PC-3 (cell line): Measurements from ENCODE around the gene WEE1. TPM values are rescaled to one million over a fixed set of nuclear protein-coding genes. Genes with fewer than 3 reads are reported as not detected.
A peak's percentile ranks its signal among the peaks of the same experiment; 100 is the strongest.

Experiments used
- ATAC-seq: fragments of 200-7000 bp; cut with Tn5 transposase; 2 replicates; pipeline ENCODE4 v1.9.1; 2020; ENCODE audit warnings: mild to moderate bottlenecking, moderate library complexity
- BruUV-seq: library from RNA; stranded (reverse); fragments of 400-500 nt; replicated peaks from 2 replicates; lab custom pipeline; 2021; lab: Mats Ljungman, UMichigan
- CTCF ChIA-PET: fragments of 300-600 bp; sonication (Branson Sonifier 250); formaldehyde crosslinking; loops from one replicate; lab custom pipeline; 2022; ENCODE audit warnings: antibody characterized with exemption; lab: Charles Lee
- POLR2A ChIA-PET: fragments of 300-600 bp; sonication (Branson Sonifier 250); formaldehyde crosslinking; loops from one replicate; lab custom pipeline; 2022; ENCODE audit warnings: antibody characterized with exemption; ENCODE audit not compliant: unreplicated experiment; lab: Charles Lee
- DNase-seq: peaks from one replicate; pipeline ENCODE4 v3.0.0-alpha.2; 2015
- H2AFZ ChIP-seq: fragments of 300-600 bp; sonication (generic); 2 replicates; pipeline ENCODE4 v1.6.0; 2016; ENCODE audit warnings: antibody characterized with exemption, low read length
- H3F3A ChIP-seq: fragments of 300-600 bp; sonication (generic); one replicate; pipeline ENCODE4 v1.6.0; 2017; ENCODE audit warnings: antibody characterized with exemption, low read length, control low read depth, mild to moderate bottlenecking; ENCODE audit not compliant: unreplicated experiment
- H3K27ac ChIP-seq: fragments of 300-600 bp; sonication (generic); 2 replicates; pipeline ENCODE4 v1.5.1; 2016; ENCODE audit warnings: mild to moderate bottlenecking, low read length
- H3K27me3 ChIP-seq: fragments of 300-600 bp; sonication (generic); 2 replicates; pipeline ENCODE4 v1.6.1; 2016; ENCODE audit warnings: low read length, mixed read lengths
- H3K36me3 ChIP-seq: fragments of 300-600 bp; sonication (generic); 2 replicates; pipeline ENCODE4 v1.6.1; 2016; ENCODE audit warnings: low read depth, mixed run types, low read length, mixed read lengths
- H3K4me1 ChIP-seq: fragments of 300-600 bp; sonication (generic); 2 replicates; pipeline ENCODE4 v1.5.1; 2016; ENCODE audit warnings: low read length; ENCODE audit not compliant: insufficient read depth
- H3K4me2 ChIP-seq: fragments of 300-600 bp; sonication (generic); 2 replicates; pipeline ENCODE4 v1.6.0; 2016; ENCODE audit warnings: low read length
- H3K4me3 ChIP-seq: fragments of 300-600 bp; sonication (generic); 2 replicates; pipeline ENCODE4 v1.5.1; 2016; ENCODE audit warnings: mild to moderate bottlenecking, low read length, mixed read lengths
- H3K79me2 ChIP-seq: fragments of 300-600 bp; sonication (generic); 2 replicates; pipeline ENCODE4 v1.6.1; 2017; ENCODE audit warnings: low read length, mixed read lengths
- H3K9ac ChIP-seq: fragments of 300-600 bp; sonication (generic); 2 replicates; pipeline ENCODE4 v1.6.0; 2016; ENCODE audit warnings: mild to moderate bottlenecking, low read length
- H3K9me2 ChIP-seq: fragments of 300-600 bp; sonication (generic); replicated peaks from 2 replicates; pipeline ENCODE4 v1.6.1; 2016; ENCODE audit warnings: mixed run types, low read length, mixed read lengths
- H3K9me3 ChIP-seq: fragments of 300-600 bp; sonication (generic); 2 replicates; pipeline ENCODE4 v1.6.1; 2016; ENCODE audit warnings: low read length, mixed read lengths
- H4K20me1 ChIP-seq: fragments of 300-600 bp; sonication (generic); 2 replicates; pipeline ENCODE4 v1.6.1; 2016; ENCODE audit warnings: low read length, mixed read lengths
- EZH2 ChIP-seq: fragments of 300-600 bp; sonication (generic); IDR thresholded peaks from one replicate; pipeline ENCODE4 v1.6.1; 2017; ENCODE audit warnings: antibody characterized with exemption, mild to moderate bottlenecking, low read length; ENCODE audit not compliant: unreplicated experiment
- EZH2phosphoT487 ChIP-seq: fragments of 300-600 bp; sonication (generic); IDR thresholded peaks from 2 replicates; pipeline ENCODE4 v1.6.1; 2018; ENCODE audit warnings: mild to moderate bottlenecking, antibody characterized with exemption, low read length, borderline replicate concordance
- intact Hi-C: fragments of 100-400 bp; cut with micrococcal nuclease; formaldehyde crosslinking; loops from 2 replicates; pipeline ENCODE4 v1.9.0; 2023
- total RNA-seq: library from RNA; depleted of rRNA; stranded (reverse); fragments of >200 nt; gene quantifications from 2 replicates; pipeline ENCODE4 v1.2.3, GENCODE V29; 2014
- TF ChIP-seq, protein P1 (sequence below): fragments of 300-600 bp; sonication (generic); conservative IDR thresholded peaks from 2 replicates; pipeline ENCODE4 v1.5.1; 2017; ENCODE audit warnings: antibody characterized with exemption, low read depth, mild to moderate bottlenecking, low read length

WEE1 gene
- total RNA-seq, 1 experiment from 2014 or later: 46.9 TPM

DNA sequence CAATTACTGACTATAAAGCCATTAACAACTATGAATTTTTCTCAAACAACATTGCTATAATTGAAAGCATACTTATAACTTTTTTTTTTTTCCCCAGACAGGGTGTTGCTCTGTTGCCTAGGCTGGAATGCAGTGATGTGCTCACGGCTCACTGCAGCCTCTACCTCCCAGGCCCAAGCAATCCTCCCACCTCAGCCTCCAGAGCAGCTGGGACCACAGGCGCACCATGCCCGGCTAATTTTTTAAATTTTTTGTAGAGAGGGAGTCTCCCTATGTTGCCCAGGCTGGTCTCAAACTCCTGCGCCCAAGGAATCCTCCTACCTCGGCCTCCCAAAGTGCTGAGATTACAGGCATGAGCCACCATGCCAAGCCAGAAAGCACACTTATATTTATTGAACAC lies 6.1 kb upstream of the WEE1 start:
- Histone ChIP-seq H3K36me3 (no peaks in the 10 kb centered on the region), H3K4me3 (no peak overlapping the region), H3F3A (no peaks in the 10 kb centered on the region), H2AFZ (no peak overlapping the region), H3K4me2 (0 out of 2 replicates have a peak overlapping the region, but pooled peaks have one; percentile 77), H3K27ac (peak overlapping the region; percentile 98), H3K9me2 (no peaks in the 10 kb centered on the region), H3K27me3 (no peaks in the 10 kb centered on the region), H4K20me1 (no peaks in the 10 kb centered on the region), H3K79me2 (no peaks in the 10 kb centered on the region), H3K9ac (peak overlapping the region; percentile 83), H3K4me1 (peaks cover 68% of the 10 kb centered on the region), H3K9me3 (no peaks in the 10 kb centered on the region)
- ATAC-seq (no peak), DNase-seq (no peak)
- no TSS peak for BruUV-seq
- intact Hi-C loops: loop anchor here (2.0 kb wide), 2 partner anchors 107 to 205 kb away; partner anchors contain the start of gene ZNF143
- ChIA-PET POLR2A (no interaction called here), CTCF (no interaction called here)
- TF ChIP-seq, protein P1, sequence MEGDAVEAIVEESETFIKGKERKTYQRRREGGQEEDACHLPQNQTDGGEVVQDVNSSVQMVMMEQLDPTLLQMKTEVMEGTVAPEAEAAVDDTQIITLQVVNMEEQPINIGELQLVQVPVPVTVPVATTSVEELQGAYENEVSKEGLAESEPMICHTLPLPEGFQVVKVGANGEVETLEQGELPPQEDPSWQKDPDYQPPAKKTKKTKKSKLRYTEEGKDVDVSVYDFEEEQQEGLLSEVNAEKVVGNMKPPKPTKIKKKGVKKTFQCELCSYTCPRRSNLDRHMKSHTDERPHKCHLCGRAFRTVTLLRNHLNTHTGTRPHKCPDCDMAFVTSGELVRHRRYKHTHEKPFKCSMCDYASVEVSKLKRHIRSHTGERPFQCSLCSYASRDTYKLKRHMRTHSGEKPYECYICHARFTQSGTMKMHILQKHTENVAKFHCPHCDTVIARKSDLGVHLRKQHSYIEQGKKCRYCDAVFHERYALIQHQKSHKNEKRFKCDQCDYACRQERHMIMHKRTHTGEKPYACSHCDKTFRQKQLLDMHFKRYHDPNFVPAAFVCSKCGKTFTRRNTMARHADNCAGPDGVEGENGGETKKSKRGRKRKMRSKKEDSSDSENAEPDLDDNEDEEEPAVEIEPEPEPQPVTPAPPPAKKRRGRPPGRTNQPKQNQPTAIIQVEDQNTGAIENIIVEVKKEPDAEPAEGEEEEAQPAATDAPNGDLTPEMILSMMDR: no peak
- no peak for TF ChIP-seq EZH2phosphoT487
- TF ChIP-seq EZH2: no peak

DNA sequence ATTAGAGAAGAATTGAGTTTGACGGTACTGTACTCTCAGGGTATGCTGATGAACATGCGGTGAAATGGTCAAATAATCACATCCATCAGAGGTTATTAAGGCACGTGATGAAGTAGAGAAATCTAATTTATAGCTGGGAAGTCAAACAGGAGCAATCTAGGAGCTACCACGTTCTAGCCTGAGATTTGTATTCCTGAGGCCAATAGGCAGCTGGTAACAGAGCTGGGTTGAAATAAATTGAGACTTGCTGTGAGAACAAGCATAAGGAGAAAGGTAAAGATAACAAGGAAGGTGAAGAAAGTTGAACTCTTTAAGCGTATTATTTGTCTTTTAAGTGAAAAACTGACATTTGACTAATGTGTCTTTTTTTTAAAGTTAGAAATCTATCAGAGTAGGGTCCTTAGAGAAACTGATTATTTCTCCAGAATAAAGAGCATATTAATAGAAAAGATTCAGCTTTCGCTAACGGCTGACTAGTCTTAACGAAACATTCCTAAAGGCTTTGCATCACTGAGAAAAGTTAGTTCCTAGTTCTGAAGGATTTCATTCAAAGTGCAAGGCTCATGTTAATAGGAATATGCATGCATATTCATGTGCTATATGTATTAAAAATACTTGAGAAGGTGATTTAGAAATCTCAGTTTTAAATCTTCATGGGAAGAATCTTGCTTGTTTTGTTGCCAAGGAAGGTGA lies 5.2 kb upstream of the WEE1 start:
- DNase-seq (no peak), ATAC-seq (no peak)
- Histone ChIP-seq H3K9me3 (no peaks in the 10 kb centered on the region), H3K36me3 (no peaks in the 10 kb centered on the region), H3K79me2 (no peaks in the 10 kb centered on the region), H4K20me1 (no peaks in the 10 kb centered on the region), H3K4me1 (peaks cover 69% of the 10 kb centered on the region), H3K27me3 (no peaks in the 10 kb centered on the region), H3K4me2 (peak overlapping the region; percentile 56), H2AFZ (no peak overlapping the region), H3K9ac (peak overlapping the region; percentile 83), H3K4me3 (peak overlapping the region; percentile 12; the same call in 1 of the 2 replicates), H3K27ac (peak overlapping the region; percentile 98), H3K9me2 (no peaks in the 10 kb centered on the region), H3F3A (no peaks in the 10 kb centered on the region)
- ChIA-PET CTCF (no interaction called here), POLR2A (interaction anchor here (0.6 to 0.7 kb wide), 2 partner anchors 22 to 1241 kb away, joined by 3 to 4 read pairs; no protein-coding TSS in a partner anchor)
- BruUV-seq: no TSS peak
- TF ChIP-seq, protein P1: no peak
- TF ChIP-seq EZH2 (no peak), EZH2phosphoT487 (no peak)
- intact Hi-C loops: no loop called here
